GM19468 (cell line): ENCODE results near the gene SCYGR3.

Experiments used
- ATAC-seq: cut with Tn5 transposase; IDR thresholded peaks from one replicate; pipeline ENCODE4 v1.9.1; 2021; ENCODE audit warnings: mild to moderate bottlenecking, moderate library complexity, moderate number of reproducible peaks; ENCODE audit not compliant: unreplicated experiment; ENCODE audit errors: extremely low read depth

The SCYGR3 gene, protein sequence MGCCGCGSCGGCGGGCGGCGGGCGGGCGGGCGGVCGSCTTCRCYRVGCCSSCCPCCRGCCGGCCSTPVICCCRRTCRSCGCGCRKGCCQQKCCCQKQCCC

DNA sequence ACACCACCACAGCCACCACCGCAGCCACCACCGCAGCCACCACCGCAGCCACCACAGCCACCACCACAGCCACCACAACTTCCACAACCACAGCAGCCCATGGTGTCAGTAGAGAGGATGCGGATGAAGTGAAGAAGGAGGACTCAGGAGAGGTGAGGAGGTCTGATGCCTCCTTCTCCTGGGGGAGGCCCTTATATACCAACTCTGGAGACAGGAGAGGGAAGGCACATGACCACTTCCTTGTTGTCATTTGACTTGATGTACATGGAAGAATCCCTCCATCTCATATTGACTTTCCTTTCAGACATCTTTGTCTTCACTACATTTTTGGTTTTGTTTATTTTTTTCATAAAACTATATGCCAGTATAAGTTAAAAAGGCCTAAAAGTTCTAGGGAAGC lies at the start of gene SCYGR3:
Gene SCYGR3 (minus strand): TSS at position 101 of the 400 bp plus-strand sequence. CDS start 0 bp downstream, at position 101.
- no peak for ATAC-seq

DNA sequence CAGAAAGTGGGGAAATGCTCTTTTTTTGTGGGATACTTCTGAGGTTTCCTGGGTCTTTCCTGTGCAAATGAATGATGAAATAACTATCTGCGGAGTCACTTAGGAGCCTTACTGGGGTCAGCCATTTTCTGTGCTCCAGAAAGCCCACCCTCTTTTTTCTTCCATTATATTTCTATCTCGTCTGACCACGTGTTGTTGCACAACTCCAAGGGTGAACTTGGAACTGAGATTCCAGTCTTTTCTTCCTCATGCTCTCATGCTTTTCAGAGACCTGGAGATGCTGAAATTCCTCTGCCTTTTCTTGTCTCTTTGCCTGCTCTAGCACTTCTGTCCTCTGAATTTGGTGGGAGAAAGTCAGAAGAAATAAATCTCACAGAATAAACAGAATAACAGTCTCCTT lies 47.2 kb upstream of the SCYGR3 start:
- no peak for ATAC-seq

DNA sequence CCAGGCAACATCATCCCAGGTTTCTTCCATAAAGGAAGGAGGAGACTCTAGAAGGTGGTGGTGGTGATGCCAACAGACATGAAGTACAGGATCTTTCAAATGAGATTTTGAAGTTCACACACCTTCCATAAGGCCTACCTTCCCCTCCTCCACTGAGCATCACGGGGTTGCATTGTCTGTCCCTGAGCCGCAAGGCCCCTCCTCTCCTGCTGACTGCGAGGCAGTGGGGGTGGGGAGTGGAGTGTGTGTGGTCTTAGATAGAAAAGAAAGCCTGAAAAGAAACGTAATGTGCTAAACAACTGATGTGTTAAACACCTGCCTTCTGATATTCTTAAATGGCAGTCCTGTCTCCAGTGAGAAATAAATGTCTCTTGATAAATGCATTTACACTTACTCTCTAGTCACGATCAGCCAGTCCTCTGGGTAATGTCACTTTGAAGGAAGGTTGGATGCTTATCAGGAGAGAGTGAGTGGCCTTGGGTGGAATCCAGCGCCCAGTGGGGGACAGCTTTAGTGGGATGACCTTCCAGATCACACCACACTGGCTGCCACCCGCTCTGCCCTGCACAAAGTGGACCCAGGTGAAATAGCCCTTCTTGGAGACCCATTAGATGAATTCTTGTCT lies 46.5 kb upstream of the SCYGR3 start:
- ATAC-seq = no peak

DNA sequence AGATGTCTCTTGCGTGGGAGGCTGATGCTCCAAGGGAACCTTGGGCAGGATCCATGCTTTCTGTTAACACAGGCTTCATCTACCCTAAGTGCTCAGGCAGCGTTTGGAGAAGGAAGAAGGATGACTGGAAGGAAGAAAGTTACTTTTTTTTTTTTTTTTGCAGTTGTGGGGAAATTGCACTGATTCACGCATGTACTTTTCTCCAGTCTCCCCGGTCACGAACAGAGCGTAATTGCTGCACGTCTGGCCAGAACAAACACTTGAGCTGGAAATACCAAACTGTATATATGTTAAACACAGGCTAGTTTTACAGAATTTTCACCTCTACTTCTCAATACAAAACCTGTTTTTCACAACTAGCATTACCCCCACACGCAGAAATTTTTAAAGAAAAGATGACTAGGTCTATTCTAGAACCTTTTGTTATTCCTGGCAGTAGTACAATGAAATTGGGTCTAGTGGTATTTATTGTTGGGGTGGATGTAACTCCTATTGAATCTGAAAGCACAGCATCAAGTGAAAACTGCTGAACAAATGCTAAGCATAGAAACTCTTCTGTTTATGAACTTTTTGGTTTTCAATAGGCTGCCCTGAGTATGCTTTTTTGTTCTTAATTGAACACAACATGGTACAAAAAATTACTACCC lies 42.7 kb upstream of the SCYGR3 start:
- ATAC-seq = no peak

DNA sequence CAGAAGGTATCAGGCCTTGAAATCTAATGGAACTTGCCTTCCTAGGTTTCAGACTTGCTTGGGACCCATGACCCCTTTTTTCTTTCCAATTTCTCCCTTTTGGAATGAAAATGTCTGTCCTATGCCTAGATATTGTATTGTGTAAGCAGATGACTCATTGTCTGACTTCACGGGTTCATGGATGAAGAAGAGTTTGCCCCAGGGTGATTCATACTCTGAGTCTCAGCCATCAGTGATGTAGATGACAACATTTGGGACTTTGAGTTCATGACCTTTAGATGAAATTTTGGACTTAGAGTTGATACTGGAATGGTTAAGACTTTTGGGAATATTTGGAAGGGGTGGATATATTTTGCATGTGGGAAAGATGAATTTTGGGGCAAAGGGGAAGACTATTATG lies 40.8 kb upstream of the SCYGR3 start:
- ATAC-seq = no peak

DNA sequence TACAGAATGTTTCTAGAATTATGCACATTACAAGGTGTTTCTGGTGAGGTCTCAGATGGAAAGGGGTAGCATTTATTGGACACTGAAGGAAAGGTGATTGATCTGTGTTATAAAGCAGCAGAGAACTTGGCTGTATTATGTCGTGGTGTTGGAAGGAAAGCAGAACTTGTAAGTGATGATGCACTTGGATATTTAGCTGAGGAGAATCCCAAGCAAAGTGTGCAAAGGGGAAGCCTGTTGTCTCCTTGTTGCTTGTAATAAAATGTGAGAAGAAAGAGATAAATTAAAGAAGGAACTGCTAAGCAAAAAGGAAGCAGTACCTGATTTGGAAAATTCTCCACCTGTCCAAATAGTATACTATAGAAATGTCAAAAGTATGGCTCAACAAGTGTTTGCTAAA lies 39.8 kb upstream of the SCYGR3 start:
- no peak for ATAC-seq

DNA sequence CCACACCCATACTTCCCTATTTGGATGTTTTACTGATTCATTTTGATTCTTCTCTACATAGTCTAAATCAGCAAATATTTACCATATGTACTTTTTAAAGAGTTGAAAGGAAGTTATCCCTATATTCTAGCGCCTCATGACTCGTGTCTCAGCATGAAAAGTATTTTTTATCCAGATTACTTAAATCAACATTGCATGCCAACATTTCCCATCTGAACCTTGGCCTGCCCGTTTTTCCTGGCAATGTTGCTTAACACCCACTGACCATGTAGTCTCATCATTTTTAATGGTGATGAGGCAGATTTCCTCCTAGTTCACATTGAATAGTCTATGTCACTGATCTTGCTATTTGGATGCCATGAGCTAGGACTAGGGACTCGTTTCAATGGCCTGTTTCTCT lies 38.8 kb upstream of the SCYGR3 start:
- ATAC-seq = no peak

DNA sequence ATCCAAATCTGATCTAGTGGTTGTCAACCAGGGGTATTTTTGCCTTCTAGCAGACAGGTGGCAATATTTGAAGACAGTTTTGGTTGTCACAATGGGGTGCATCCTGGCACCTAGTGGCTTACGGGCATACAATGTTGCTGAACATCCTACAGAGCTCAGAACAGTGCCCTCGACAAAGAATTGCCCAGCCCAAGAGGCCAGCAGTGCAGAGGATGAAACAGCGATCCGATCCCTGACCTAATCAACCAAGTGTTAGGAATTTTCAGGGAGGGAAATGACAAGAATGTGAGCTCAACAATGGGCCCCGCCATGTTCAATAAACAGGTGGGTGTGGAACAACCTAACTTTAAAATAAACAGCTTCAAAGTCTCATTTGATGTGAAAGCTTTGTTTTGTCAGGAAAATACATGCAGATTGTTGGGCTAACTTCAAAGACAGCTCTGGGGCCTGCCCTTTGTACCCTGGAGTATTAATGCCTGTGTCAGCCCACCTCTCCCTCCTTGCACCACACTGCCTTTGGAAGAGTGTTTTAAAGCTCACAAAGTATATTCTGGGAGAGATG lies 29.4 kb upstream of the SCYGR3 start:
- ATAC-seq = no peak

DNA sequence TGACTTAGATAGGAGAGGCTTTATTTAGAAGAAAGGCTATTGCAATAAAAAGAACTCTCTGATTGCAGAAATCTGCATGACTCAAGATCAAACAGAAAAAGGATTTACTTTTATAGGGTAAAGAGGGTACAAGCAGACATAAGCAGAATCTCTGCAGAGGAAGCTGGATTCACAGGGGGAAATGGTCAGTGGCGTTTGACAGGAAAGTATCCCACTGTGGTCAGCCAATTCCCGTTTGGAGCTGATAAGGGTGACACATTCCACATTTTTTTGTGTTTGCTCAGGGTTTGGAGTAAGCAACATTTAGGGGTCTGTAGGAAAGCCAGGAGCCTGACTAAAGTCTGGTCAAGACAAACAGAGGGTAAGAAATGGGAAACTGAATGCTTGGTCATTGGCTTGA lies 28.0 kb upstream of the SCYGR3 start:
- no peak for ATAC-seq

DNA sequence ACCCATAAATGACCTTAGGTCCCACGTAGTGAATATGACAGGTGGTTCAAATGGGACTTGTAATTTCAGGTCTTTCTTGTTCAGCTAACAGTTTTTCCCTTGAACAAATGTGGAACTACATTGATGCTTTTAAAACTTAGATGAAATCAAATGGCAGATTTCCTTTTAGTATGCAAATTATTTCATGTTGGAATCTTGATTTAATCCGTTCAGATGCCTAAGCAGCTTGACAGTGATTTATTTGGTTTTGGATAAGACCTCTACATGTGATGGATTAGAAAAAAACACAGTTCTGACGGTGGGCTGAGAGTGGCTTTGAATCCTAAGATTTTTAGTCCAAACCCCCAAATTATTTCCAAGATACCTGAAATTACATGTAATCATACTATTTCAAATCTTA lies 19.6 kb upstream of the SCYGR3 start:
- ATAC-seq = no peak

DNA sequence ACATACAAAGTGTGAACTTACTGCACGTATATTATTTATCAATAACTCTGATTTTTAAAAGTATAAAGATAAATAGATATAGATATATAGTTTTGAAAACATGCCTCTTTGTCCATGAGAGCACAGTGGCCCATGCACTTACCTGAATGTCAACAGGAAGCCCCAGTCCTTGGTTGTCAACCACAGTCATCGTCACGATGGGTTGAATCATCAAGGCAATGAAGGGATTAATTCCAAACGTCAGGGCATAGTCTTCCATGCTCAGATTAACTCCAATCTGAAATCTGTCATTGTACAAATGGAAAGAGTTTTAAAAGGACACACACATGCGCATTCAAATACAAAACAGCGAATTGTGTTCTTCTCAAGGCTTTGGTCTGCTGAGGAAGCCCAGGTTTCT lies 18.2 kb upstream of the SCYGR3 start:
- no peak for ATAC-seq

DNA sequence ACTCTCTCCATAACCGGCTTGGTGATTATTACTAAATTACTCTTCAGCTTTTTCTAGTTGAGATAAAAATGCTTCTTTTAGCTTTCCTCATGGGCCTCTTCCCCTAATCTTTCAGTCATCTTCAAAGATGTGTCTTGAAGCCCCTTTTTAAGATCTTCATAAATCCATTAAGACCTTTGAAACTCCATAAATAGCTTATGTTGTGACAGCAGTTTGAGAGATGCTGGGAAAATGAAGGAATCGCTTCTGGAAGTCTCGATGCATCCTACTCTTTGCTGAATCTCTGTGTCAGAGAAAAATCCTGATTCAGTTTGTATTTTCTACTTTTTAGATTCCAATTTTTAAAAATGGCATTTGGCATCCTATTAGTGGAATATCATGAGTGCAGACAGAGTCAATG lies 15.7 kb upstream of the SCYGR3 start:
- ATAC-seq = no peak

DNA sequence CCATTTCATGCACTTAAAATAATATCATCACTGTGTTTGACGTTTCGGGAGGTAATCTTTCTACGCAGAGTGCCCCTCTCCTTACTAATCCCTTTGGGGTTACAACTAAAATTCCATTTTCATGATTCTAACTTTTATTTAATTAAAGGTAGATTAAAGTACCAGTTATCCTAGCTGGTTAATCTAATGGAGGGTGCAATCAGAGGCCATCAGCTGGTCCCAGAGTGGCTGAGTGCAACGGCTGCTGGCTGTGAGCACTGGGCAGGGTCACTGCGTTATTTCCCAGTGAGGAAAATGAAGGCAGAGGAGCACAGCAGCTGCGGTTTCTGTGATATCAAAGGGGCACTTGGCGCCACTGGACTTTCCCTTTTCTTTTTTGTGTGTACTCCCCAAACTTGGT lies 14.8 kb upstream of the SCYGR3 start:
- no peak for ATAC-seq

DNA sequence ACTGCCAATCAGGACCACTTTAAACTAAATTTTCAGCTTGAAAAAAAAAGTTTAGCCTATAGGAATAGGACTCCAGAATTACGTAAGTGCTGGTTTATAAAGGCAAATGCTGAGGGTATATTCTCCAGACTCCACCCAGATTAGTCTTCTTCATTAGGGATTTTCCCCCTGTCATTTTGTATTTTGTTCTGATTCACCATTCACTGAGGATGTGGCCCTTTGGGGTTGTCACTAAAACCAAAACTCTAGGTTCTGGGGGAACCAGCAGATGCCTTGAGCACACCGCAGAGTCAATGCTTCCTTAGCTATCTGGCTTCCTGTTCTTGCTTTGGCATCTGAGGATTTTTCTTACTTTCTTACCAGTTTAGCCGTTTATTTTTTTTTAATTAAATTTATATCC lies 13.1 kb upstream of the SCYGR3 start:
- peak; percentile 55 for ATAC-seq

DNA sequence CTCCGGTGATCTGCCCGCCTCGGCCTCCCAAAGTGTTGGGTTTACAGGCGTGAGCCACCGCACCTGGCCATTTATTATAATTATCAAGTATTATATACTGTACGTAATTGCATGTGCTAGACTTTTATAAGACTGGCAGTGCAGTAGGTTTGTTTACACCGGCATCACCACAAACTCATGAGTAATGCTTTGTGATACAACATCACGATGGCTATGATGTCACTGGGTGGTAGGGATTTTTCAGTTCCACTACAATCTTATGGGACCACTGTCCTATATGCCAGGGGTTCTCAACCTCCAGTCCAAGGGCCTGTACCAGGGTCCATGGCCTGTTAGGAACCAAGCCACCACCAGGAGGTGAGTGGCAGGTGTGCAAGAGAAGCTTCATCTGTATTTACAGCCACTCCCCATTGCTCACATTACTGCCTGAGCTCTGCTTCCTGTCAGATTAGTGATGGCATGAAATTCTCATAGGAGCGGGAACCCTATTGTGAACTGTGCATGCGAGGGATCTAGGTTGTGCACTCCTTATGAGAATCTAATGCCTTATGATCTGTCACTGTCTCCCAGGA lies 12.0 kb upstream of the SCYGR3 start:
- no peak for ATAC-seq

DNA sequence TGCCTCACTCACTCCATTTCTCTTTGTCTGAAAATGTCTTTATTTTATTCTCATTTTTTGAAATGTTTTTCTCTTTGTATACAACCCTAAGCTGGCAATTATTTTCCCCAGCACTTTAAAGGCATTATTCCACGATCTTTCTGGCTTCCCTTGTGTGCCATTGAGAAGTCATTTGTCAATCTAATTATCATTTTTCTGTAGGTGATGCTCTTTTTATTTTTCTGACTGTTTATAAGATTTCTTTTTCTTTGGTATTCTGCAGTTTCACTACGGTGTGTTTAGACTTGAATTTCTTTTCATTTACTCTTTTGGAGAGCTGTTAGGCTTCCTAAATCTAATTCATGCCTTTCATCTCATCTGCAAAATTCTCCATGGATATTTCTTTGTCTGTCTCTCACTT lies 10.8 kb upstream of the SCYGR3 start:
- ATAC-seq = no peak

DNA sequence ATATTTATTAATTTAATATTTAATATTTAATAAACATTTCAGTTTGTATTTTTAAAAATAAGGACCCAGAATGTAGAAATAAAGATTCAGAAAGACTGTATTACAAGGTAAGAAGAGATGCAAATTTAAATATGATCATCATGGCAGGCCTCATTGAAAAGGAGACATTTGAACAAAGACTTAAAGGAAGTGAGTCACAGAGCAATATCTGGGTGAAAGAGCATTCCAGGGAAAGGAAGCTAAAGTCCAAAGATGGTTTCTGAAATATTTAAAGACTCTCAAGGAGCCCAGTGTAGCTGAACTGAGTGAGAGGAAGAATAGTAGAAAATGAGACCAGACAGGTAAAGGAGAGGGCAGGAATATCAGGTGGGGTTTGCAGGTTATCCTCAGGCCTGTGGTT lies 8.6 kb upstream of the SCYGR3 start:
- no peak for ATAC-seq

DNA sequence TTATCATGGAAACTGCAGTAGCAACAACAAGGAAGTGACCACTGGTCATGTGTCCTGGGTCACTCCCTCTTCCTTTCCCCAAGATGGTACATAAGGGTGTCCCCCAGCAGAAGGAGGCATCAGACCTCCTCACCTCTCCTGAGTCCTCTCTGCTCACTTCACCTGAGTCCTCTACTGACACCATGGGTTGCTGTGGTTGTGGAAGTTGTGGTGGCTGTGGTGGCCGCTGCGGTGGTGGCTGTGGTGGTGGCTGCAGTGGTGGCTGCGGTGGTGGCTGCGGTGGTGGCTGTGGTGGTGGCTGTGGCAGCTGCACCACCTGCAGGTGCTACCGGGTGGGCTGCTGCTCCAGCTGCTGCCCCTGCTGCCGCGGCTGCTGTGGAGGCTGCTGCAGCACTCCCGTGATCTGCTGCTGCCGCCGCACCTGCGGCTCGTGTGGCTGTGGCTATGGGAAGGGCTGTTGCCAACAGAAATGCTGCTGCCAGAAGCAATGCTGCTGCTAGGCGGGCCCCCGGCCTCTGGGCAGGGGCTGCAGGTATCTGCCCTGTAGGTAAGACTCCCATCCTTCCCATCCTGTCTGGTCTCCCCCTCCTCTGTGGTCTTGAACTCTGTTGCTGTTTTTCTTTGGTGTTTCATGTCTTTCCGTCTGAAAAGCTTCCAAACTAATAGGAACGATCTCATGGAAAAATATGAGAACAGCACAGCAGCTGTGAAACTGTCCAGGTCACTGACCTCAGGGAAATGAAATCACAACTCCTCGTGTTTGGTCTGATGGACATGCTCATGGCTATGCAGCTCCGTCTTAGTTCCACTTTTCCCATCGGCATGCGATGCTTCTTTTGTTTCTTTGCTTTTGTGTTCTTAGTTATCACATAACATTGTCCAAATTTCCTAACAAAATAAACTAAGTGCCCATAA lies 2.9 kb upstream of the SCYGR3 start, which contains the start of gene SCYGR4:
Gene SCYGR4 (plus strand): TSS at position 183 of the 915 bp plus-strand sequence. CDS start 0 bp downstream, at position 183.
- no peak for ATAC-seq

DNA sequence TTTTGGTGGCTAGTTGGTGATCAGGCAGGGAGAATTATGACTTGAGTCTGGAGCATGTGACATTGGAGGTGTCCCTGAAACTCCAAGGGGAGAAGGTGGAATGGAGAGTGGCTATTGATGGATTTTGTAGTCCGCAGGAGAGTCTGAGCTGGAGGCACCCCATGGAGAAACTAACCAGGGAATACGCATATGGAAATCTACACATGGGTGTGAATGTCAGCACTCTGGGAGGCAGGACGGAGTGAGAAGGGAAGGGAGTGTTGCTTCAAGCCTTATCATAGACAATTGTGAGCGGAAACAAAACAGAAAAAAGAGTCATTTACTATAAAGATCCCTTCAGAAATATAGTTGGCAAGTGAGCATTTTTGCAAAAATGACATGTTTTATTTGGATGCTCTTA lies 2.0 kb upstream of the SCYGR3 start:
- ATAC-seq = no peak

DNA sequence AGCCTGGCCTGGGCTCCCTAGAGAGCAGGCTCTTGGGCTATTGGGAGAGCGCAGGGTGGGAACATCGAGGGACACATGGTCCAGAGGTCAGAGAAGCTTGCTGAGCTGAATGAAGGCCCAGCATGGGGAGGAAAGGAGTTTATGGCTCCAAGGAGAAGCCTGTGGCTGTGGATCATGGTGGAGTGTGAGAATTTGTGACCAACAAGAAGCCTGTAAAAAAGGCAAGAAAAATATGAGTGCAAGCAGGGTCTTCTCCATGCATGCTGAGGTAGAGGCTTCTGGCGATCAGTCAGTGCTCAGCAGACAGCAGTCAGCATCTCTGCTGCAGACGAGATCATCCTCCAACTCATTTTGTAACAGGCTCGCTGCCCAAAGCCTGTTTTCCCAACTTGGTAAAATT lies 1.3 kb upstream of the SCYGR3 start:
- no peak for ATAC-seq
